HepG2 (cell line): ENCODE data around the gene STIM1. TPM values are rescaled to one million over a fixed set of nuclear protein-coding genes. Genes with fewer than 3 reads are reported as not detected.

Experiments
- ATF4 ChIP-seq, 2 experiments: fragments of 450-650 bp in 1 of 2; sonication (generic) in 1 of 2; formaldehyde crosslinking; IDR thresholded peaks; 2 replicates each; pipeline versions ENCODE4 v1.5.0 to v1.8.0; 2020 to 2022; ENCODE audit warnings: mild to moderate bottlenecking in 1 of 2, missing genetic modification reagents in 1 of 2
- ATF6 ChIP-seq: sonication (generic); formaldehyde crosslinking; conservative IDR thresholded peaks from 2 replicates; pipeline ENCODE4 v1.4.0; 2020; ENCODE audit warnings: missing genetic modification reagents
- CBX1 ChIP-seq: IDR thresholded peaks from one replicate; pipeline ENCODE4 v1.6.1; 2016; ENCODE audit warnings: antibody characterized with exemption, low read depth
- ELF3 ChIP-seq: IDR thresholded peaks from 2 replicates; pipeline ENCODE4 v1.6.1; 2016; ENCODE audit warnings: missing genetic modification reagents, missing compliant biosample characterization
- ETV5 ChIP-seq: IDR thresholded peaks from 2 replicates; pipeline ENCODE4 v1.6.1; 2018; ENCODE audit warnings: missing biosample characterization, missing genetic modification reagents, inconsistent platforms, borderline replicate concordance
- EZH2 ChIP-seq: conservative IDR thresholded peaks from 2 replicates; pipeline ENCODE4 v1.6.1; 2012; ENCODE audit warnings: mild to moderate bottlenecking, low read depth, low read length, moderate library complexity
- FOXA1 ChIP-seq, 2 experiments: fragments of 450-650 bp in 1 of 2; sonication (generic) in 1 of 2; formaldehyde crosslinking in 1 of 2; IDR thresholded peaks; 2 replicates each; pipeline versions ENCODE4 v1.4.0 to v1.6.1; 2016 to 2020; ENCODE audit warnings: missing genetic modification reagents in 1 of 2
- FOXP1 ChIP-seq, 2 experiments: fragments of 450-650 bp in 1 of 2; IDR thresholded peaks; 2 replicates each; pipeline ENCODE4 v1.6.1; 2017 to 2018; ENCODE audit warnings: antibody characterized with exemption in 1 of 2
- HHEX ChIP-seq: IDR thresholded peaks from 2 replicates; pipeline ENCODE4 v1.6.1; 2016; ENCODE audit warnings: control low read depth
- KLF12 ChIP-seq: sonication (generic); formaldehyde crosslinking; IDR thresholded peaks from 2 replicates; pipeline ENCODE4 v1.4.0; 2020; ENCODE audit warnings: missing genetic modification reagents, borderline replicate concordance
- NAIF1 ChIP-seq: sonication (generic); formaldehyde crosslinking; IDR thresholded peaks from 2 replicates; pipeline ENCODE4 v1.5.0; 2020; ENCODE audit warnings: mild to moderate bottlenecking, missing genetic modification reagents, borderline replicate concordance
- NFKBIZ ChIP-seq: IDR thresholded peaks from 2 replicates; pipeline ENCODE4 v1.6.1; 2018; ENCODE audit warnings: missing genetic modification reagents, missing compliant biosample characterization
- PBX3 ChIP-seq: sonication (generic); formaldehyde crosslinking; IDR thresholded peaks from 2 replicates; pipeline ENCODE4 v1.8.1; 2023; ENCODE audit warnings: missing genetic modification reagents, inconsistent platforms, borderline replicate concordance
- RNF2 ChIP-seq: fragments of 450-650 bp; conservative IDR thresholded peaks from 2 replicates; pipeline ENCODE4 v1.6.1; 2016; ENCODE audit warnings: low read depth
- SALL1 ChIP-seq: sonication (generic); formaldehyde crosslinking; IDR thresholded peaks from 2 replicates; pipeline ENCODE4 v1.8.0; 2022; ENCODE audit warnings: mild to moderate bottlenecking, missing genetic modification reagents
- SNRNP70 ChIP-seq: fragments of 200-400 bp; formaldehyde crosslinking; IDR thresholded peaks from 2 replicates; pipeline ENCODE4 v1.6.1; 2017; ENCODE audit warnings: mild to moderate bottlenecking, low read depth, low read length, moderate library complexity
- ZBTB26 ChIP-seq: IDR thresholded peaks from 2 replicates; pipeline ENCODE4 v1.6.1; 2016; ENCODE audit warnings: missing compliant biosample characterization, missing genetic modification reagents, borderline replicate concordance
- ZGPAT ChIP-seq: IDR thresholded peaks from 2 replicates; pipeline ENCODE4 v1.6.1; 2016; ENCODE audit warnings: mild to moderate bottlenecking
- ZMYM2 ChIP-seq: sonication (generic); formaldehyde crosslinking; IDR thresholded peaks from 2 replicates; pipeline ENCODE4 v1.8.0; 2022; ENCODE audit warnings: mild to moderate bottlenecking, missing genetic modification reagents
- ZNF12 ChIP-seq: sonication (generic); formaldehyde crosslinking; IDR thresholded peaks from 2 replicates; pipeline ENCODE4 v1.5.0; 2020; ENCODE audit warnings: missing genetic modification reagents
- ZNF552 ChIP-seq: sonication (generic); formaldehyde crosslinking; IDR thresholded peaks from 2 replicates; pipeline ENCODE4 v1.9.0; 2022; ENCODE audit warnings: missing genetic modification reagents, mild to moderate bottlenecking, borderline replicate concordance
- ZNF678 ChIP-seq: sonication (generic); formaldehyde crosslinking; IDR thresholded peaks from 2 replicates; pipeline ENCODE4 v1.4.0; 2020; ENCODE audit warnings: mild to moderate bottlenecking, missing genetic modification reagents
- ZNF780A ChIP-seq: sonication (generic); formaldehyde crosslinking; IDR thresholded peaks from 2 replicates; pipeline ENCODE4 v1.8.0; 2022; ENCODE audit warnings: mild to moderate bottlenecking, missing genetic modification reagents, moderate library complexity
- polyA plus RNA-seq, 8 experiments: library from polyadenylated mRNA; depleted of rRNA in 3 of 8; stranded (reverse) in 7 of 8; unstranded in 1 of 8; fragments of >200 nt; fragmentation: Illumina TruSeq in 4 of 8; extraction: Trizol in 4 of 8; gene quantifications; 2 replicates each; pipeline versions ENCODE4 v1.2.1 to v1.2.3, GENCODE V29; 2011 to 2016; ENCODE audit warnings: low read depth in 4 of 8, missing spikeins in 1 of 8, mixed read lengths in 1 of 8; ENCODE audit not compliant: insufficient read depth in 1 of 8
- total RNA-seq, 5 experiments: library from RNA; depleted of rRNA; stranded (reverse); fragments of >200 nt; fragmentation: Illumina TruSeq; extraction: Trizol; gene quantifications; 2 replicates each; pipeline ENCODE4 v1.2.3, GENCODE V29; 2016; ENCODE audit warnings: low read depth in 1 of 5

Gene STIM1
- total and polyA plus RNA-seq, 2 of the 13 experiments (the other 11 are each of a cell fraction or from before 2014, with no cell fraction given): 19.2 to 28.5 TPM

GRCh38 chr11:4060182-4060923 is 204.9 kb downstream of the STIM1 start (continued):
- TF ChIP-seq FOXA1 (IDR thresholded peaks at IDR 0.05) (0 out of 2 replicates have a peak, but pooled peaks have one; percentile 50), FOXA1 (CRISPR knock-in tag; IDR thresholded peaks at IDR 0.05) (peak; percentile 34; the same call in 1 of the 2 replicates), ATF4 (CRISPR knock-in tag; IDR thresholded peaks at IDR 0.05) (no peak), ZNF552 (CRISPR knock-in tag) (no peak), ZNF12 (CRISPR knock-in tag) (peak; percentile 20; the same call in 1 of the 2 replicates), HHEX (CRISPR knock-in tag) (peak; percentile 89), EZH2 (no peak), ETV5 (CRISPR knock-in tag) (no peak), RNF2 (no peak), SALL1 (peak; percentile 11; the same call in 1 of the 2 replicates), PBX3 (no peak), NAIF1 (CRISPR knock-in tag) (no peak), ZNF678 (no peak), ZNF780A (CRISPR knock-in tag) (no peak), SNRNP70 (no peak), CBX1 (no peak), ZGPAT (CRISPR knock-in tag) (peak; percentile 44; the same call in 1 of the 2 replicates), ZBTB26 (CRISPR knock-in tag) (no peak), NFKBIZ (0 out of 2 replicates have a peak, but pooled peaks have one; percentile 51), ELF3 (CRISPR knock-in tag) (0 out of 2 replicates have a peak, but pooled peaks have one; percentile 18), KLF12 (CRISPR knock-in tag) (no peak), FOXP1 (IDR thresholded peaks at IDR 0.05) (no peak), FOXP1 (CRISPR knock-in tag; IDR thresholded peaks at IDR 0.05) (peak; percentile 50), ZMYM2 (CRISPR knock-in tag) (peak; percentile 70; the same call in 1 of the 2 replicates), ATF6 (CRISPR knock-in tag) (no peak)
